H9 (cell line): ENCODE measurements around the gene CDK12. TPM values are rescaled to one million over a fixed set of nuclear protein-coding genes. Genes with fewer than 3 reads are reported as not detected.
A peak's percentile ranks its signal among the peaks of the same experiment; 100 is the strongest.

Experiments
- DNase-seq: peaks from one replicate; pipeline ENCODE4 v3.0.0-alpha.2; 2017
- H2AFZ ChIP-seq: one replicate; pipeline ENCODE4 v1.6.1; 2013; ENCODE audit warnings: mild to moderate bottlenecking, low read length, control low read depth, moderate library complexity
- H2AK5ac ChIP-seq: 2 replicates; pipeline ENCODE4 v1.6.1; 2013; ENCODE audit warnings: low read length, control low read depth, mixed read lengths; ENCODE audit not compliant: insufficient read length
- H2BK120ac ChIP-seq: one replicate; pipeline ENCODE4 v1.6.1; 2013; ENCODE audit warnings: low read depth, mild to moderate bottlenecking, low read length, control low read depth, inconsistent platforms; ENCODE audit not compliant: poor library complexity, severe bottlenecking
- H2BK12ac ChIP-seq: 2 replicates; pipeline ENCODE4 v1.6.1; 2013; ENCODE audit warnings: low read length, control low read depth, mixed read lengths, low read depth; ENCODE audit not compliant: insufficient read length
- H2BK15ac ChIP-seq: 2 replicates; pipeline ENCODE4 v1.6.1; 2013; ENCODE audit warnings: low read depth, low read length, control low read depth
- H2BK20ac ChIP-seq: one replicate; pipeline ENCODE4 v1.6.1; 2013; ENCODE audit warnings: low read depth, mild to moderate bottlenecking, low read length, control low read depth, inconsistent platforms; ENCODE audit not compliant: poor library complexity, severe bottlenecking
- H2BK5ac ChIP-seq: 2 replicates; pipeline ENCODE4 v1.6.1; 2013; ENCODE audit warnings: low read length, control low read depth, mixed read lengths; ENCODE audit not compliant: insufficient read length
- H3K14ac ChIP-seq: 2 replicates; pipeline ENCODE4 v1.6.1; 2013; ENCODE audit warnings: low read length, control low read depth; ENCODE audit not compliant: insufficient read depth
- H3K18ac ChIP-seq: 2 replicates; pipeline ENCODE4 v1.6.1; 2013; ENCODE audit warnings: low read depth, mild to moderate bottlenecking, mixed read lengths, low read length, control low read depth; ENCODE audit not compliant: insufficient read length
- H3K23ac ChIP-seq: 2 replicates; pipeline ENCODE4 v1.6.1; 2013; ENCODE audit warnings: low read length, control low read depth, mixed read lengths, low read depth; ENCODE audit not compliant: insufficient read length
- H3K23me2 ChIP-seq: 2 replicates; pipeline ENCODE4 v1.6.1; 2013; ENCODE audit warnings: low read depth, mild to moderate bottlenecking, mixed read lengths, low read length, control low read depth; ENCODE audit not compliant: insufficient read length, poor library complexity, severe bottlenecking
- H3K27ac ChIP-seq: 2 replicates; pipeline ENCODE4 v1.5.1; 2013; ENCODE audit warnings: low read length, control low read depth, mixed read lengths, low read depth; ENCODE audit not compliant: insufficient read length
- H3K27me3 ChIP-seq: 2 replicates; pipeline ENCODE4 v1.6.1; 2013; ENCODE audit warnings: low read length, control low read depth, inconsistent platforms; ENCODE audit not compliant: insufficient read depth
- H3K4ac ChIP-seq: 2 replicates; pipeline ENCODE4 v1.6.1; 2013; ENCODE audit warnings: low read depth, mild to moderate bottlenecking, control low read depth, inconsistent platforms, low read length, moderate library complexity
- H3K4me1 ChIP-seq: 2 replicates; pipeline ENCODE4 v1.6.1; 2013; ENCODE audit warnings: low read length, control low read depth, inconsistent platforms; ENCODE audit not compliant: insufficient read depth
- H3K4me2 ChIP-seq: 2 replicates; pipeline ENCODE4 v1.6.1; 2013; ENCODE audit warnings: low read length, control low read depth, mixed read lengths; ENCODE audit not compliant: insufficient read length, insufficient read depth
- H3K56ac ChIP-seq: 2 replicates; pipeline ENCODE4 v1.6.1; 2013; ENCODE audit warnings: low read depth, mild to moderate bottlenecking, mixed read lengths, low read length, control low read depth; ENCODE audit not compliant: insufficient read length
- H3K79me1 ChIP-seq: 2 replicates; pipeline ENCODE4 v1.6.1; 2013; ENCODE audit warnings: low read depth, mild to moderate bottlenecking, moderate library complexity, low read length, control low read depth, inconsistent platforms; ENCODE audit not compliant: insufficient read depth, poor library complexity, severe bottlenecking
- H3K79me2 ChIP-seq: 2 replicates; pipeline ENCODE4 v1.6.1; 2013; ENCODE audit warnings: low read length, control low read depth, inconsistent platforms; ENCODE audit not compliant: insufficient read depth
- H3K9ac ChIP-seq: 2 replicates; pipeline ENCODE4 v1.6.1; 2013; ENCODE audit warnings: low read length, control low read depth, mixed read lengths; ENCODE audit not compliant: insufficient read length; ENCODE audit errors: extremely low read depth
- H3K9me3 ChIP-seq: one replicate; pipeline ENCODE4 v1.6.1; 2013; ENCODE audit warnings: low read depth, low read length, inconsistent platforms; ENCODE audit not compliant: control insufficient read depth
- H3T11ph ChIP-seq: one replicate; pipeline ENCODE4 v1.6.1; 2013; ENCODE audit warnings: mild to moderate bottlenecking, low read length, control low read depth, inconsistent platforms
- H4K20me1 ChIP-seq: one replicate; pipeline ENCODE4 v1.6.1; 2013; ENCODE audit not compliant: control insufficient read depth, insufficient read length, insufficient read depth
- H4K5ac ChIP-seq: 2 replicates; pipeline ENCODE4 v1.6.1; 2013; ENCODE audit warnings: low read depth, mild to moderate bottlenecking, mixed read lengths, low read length, control low read depth; ENCODE audit not compliant: insufficient read length
- H4K8ac ChIP-seq: replicated peaks from 2 replicates; pipeline ENCODE4 v1.6.1; 2013; ENCODE audit warnings: low read length, control low read depth, mixed read lengths, low read depth; ENCODE audit not compliant: insufficient read length
- H4K91ac ChIP-seq: 2 replicates; pipeline ENCODE4 v1.6.1; 2013; ENCODE audit warnings: low read depth, mild to moderate bottlenecking, moderate library complexity, mixed read lengths, low read length, control low read depth; ENCODE audit not compliant: insufficient read length
- H3K27ac Mint-ChIP-seq, 3 experiments: 2 replicates in 2 of 3; 3 replicates in 1 of 3; pipeline ENCODE4 v1.8.0; 2020 to 2021; ENCODE audit warnings: mixed read lengths in 3 of 3, mild to moderate bottlenecking in 1 of 3, moderate library complexity in 1 of 3
- H3K27me3 Mint-ChIP-seq: 2 replicates; pipeline ENCODE4 v1.8.0; 2021; ENCODE audit warnings: low read depth, mild to moderate bottlenecking, moderate library complexity, mixed read lengths
- H3K36me3 Mint-ChIP-seq, 3 experiments: 2 replicates in 2 of 3; 3 replicates in 1 of 3; pipeline ENCODE4 v1.8.0; 2020 to 2021; ENCODE audit warnings: low read depth in 3 of 3, mixed read lengths in 3 of 3; ENCODE audit not compliant: insufficient read depth in 1 of 3
- H3K4me1 Mint-ChIP-seq, 2 experiments: 2 replicates each; pipeline ENCODE4 v1.8.0; 2020; ENCODE audit warnings: mixed read lengths in 2 of 2
- H3K4me3 Mint-ChIP-seq, 2 experiments: 2 replicates in 1 of 2; 3 replicates in 1 of 2; pipeline ENCODE4 v1.8.0; 2020 to 2021; ENCODE audit warnings: mild to moderate bottlenecking in 2 of 2, mixed read lengths in 2 of 2, moderate library complexity in 1 of 2
- H3K9me3 Mint-ChIP-seq, 2 experiments: 2 replicates in 1 of 2; 3 replicates in 1 of 2; pipeline ENCODE4 v1.8.0; 2020; ENCODE audit warnings: mild to moderate bottlenecking in 2 of 2, mixed read lengths in 2 of 2, moderate library complexity in 1 of 2
- WGBS: extraction: QIAGEN DNeasy Blood & Tissue Kit; methylation state at CpG from one replicate; pipeline ENCODE4 v1.1.7; 2013; ENCODE audit warnings: missing lambda C conversion rate, low lambda C conversion rate, mixed read lengths; ENCODE audit not compliant: insufficient read length; ENCODE audit errors: extremely low coverage; 5-methylcytosine and 5-hydroxymethylcytosine counted together
- total RNA-seq: library from RNA; stranded (reverse); gene quantifications from 2 replicates; pipeline ENCODE4 v1.2.1, GENCODE V29; 2021
- TF ChIP-seq, protein P1 (sequence below): fragments of 200-600 bp; sonication (generic); conservative IDR thresholded peaks from 3 replicates; pipeline ENCODE4 v1.8.0; 2021; ENCODE audit warnings: antibody characterized with exemption, mild to moderate bottlenecking

The CDK12 gene
- total RNA-seq, 1 experiment from 2014 or later = 87.6 TPM

DNA sequence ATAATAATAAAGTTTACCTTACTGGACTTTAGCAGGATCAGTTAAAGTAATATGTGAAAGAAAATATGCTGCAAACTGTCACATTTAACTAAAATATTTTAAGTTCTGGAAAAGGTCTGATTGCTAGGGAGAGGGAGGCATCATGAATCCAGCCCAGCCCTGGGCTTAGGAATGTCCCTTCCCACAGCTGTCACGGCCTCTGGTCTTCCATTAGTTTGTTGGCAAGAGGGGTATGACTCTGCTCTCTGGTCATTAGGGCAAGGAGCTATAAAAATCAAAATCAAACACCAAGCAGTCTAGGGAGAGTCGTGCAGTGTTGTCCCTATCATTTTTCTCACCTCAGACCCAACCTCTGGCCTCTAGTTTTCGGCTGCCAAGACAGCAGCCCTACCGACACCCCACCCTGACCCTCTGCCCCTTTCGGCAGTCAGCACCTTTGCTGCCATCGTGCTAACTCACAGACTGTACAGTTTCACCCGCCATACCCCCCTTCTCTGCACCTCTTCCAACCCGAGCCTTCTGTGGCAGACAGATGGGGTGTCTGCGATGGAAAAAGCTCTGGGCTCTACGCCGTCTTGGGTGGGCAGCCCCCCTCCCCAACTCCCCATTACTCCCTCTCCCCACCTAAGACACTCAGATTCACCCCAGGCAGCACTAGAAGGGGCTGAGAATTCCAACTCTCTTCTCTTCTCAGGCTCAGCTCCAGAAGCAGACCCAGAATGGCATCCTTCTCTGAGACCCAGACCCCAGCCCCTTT is 105.0 kb downstream of the CDK12 start:
- Histone ChIP-seq H3K4ac (no peak overlapping the region), H2BK15ac (no peak overlapping the region), H3K9me3 (no peaks in the 10 kb centered on the region), H2BK5ac (no peak overlapping the region), H4K91ac (no peak overlapping the region), H3K56ac (no peak overlapping the region), H2BK120ac (no peak overlapping the region), H2BK20ac (no peak overlapping the region), H3K9ac (no peak overlapping the region), H4K20me1 (no peaks in the 10 kb centered on the region), H3K23me2 (no peaks in the 10 kb centered on the region), H4K8ac (no peak overlapping the region), H3K18ac (no peak overlapping the region), H3T11ph (no peak overlapping the region), H2AFZ (no peak overlapping the region), H4K5ac (no peak overlapping the region), H3K27me3 (no peaks in the 10 kb centered on the region), H3K79me1 (no peaks in the 10 kb centered on the region), H3K4me1 (peaks cover 6% of the 10 kb centered on the region; the same call in 1 of the 2 replicates), H3K14ac (no peak overlapping the region), H3K23ac (no peak overlapping the region), H3K4me2 (no peak overlapping the region), H3K27ac (no peak overlapping the region), H3K79me2 (no peaks in the 10 kb centered on the region), H2AK5ac (no peak overlapping the region), H2BK12ac (no peak overlapping the region)
- Mint-ChIP-seq H3K4me3 (no peak overlapping the region; a peak in 1 of 5 replicates), H3K9me3 (no peaks in the 10 kb centered on the region; a peak in 1 of 5 replicates), H3K27ac (peak overlapping the region in 1 of 3 experiments; percentile 17; a peak in 1 of 7 replicates), H3K36me3 (peaks cover 0 to 16% (median 5%) of the 10 kb centered on the region in 3 experiments; a peak in 4 of 7 replicates), H3K4me1 (peaks cover 14 to 25% of the 10 kb centered on the region in 2 experiments), H3K27me3 (peaks cover 7% of the 10 kb centered on the region)
- no peak for DNase-seq
- TF ChIP-seq, protein P1, sequence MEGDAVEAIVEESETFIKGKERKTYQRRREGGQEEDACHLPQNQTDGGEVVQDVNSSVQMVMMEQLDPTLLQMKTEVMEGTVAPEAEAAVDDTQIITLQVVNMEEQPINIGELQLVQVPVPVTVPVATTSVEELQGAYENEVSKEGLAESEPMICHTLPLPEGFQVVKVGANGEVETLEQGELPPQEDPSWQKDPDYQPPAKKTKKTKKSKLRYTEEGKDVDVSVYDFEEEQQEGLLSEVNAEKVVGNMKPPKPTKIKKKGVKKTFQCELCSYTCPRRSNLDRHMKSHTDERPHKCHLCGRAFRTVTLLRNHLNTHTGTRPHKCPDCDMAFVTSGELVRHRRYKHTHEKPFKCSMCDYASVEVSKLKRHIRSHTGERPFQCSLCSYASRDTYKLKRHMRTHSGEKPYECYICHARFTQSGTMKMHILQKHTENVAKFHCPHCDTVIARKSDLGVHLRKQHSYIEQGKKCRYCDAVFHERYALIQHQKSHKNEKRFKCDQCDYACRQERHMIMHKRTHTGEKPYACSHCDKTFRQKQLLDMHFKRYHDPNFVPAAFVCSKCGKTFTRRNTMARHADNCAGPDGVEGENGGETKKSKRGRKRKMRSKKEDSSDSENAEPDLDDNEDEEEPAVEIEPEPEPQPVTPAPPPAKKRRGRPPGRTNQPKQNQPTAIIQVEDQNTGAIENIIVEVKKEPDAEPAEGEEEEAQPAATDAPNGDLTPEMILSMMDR = no peak
- no CpG with 5 or more reads among the region's 11 CpGs for WGBS
